ENCODE measurements around the gene VPS4A. TPM values are rescaled to one million over a fixed set of nuclear protein-coding genes. Genes with fewer than 3 reads are reported as not detected.

The VPS4A gene
- total RNA-seq, 2 donors from 2014 or later = 34.1 to 34.3 TPM

DNA sequence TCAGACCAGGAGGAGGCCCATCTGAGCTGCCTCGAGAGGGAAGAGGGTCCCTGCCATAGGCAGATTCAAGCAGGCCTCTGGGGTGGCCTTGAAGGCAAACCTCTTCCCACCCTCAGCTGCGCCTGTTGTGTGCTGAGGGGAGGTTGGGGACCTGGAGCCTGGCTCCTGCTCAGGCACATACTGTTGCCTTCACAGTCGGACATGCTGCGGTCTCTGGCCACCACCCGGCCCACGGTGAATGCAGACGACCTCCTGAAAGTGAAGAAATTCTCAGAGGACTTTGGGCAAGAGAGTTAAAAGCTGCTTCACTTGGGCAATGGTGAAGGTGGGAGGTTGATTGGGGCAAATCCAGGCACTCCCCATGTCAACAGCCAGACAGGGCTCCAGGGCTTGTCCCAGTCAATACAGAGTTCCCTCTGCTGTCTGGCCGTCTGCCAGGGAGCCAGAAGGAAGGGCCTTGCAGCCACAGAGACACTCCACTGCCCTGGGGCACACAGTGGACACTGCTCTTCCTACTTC is 12.9 kb downstream of the VPS4A start:
- intact Hi-C loops (cut with DNase I, micrococcal nuclease) = no loop called here
- DNase-seq = peak; percentile 74 to 83
- ATAC-seq = peak; percentile 74

DNA sequence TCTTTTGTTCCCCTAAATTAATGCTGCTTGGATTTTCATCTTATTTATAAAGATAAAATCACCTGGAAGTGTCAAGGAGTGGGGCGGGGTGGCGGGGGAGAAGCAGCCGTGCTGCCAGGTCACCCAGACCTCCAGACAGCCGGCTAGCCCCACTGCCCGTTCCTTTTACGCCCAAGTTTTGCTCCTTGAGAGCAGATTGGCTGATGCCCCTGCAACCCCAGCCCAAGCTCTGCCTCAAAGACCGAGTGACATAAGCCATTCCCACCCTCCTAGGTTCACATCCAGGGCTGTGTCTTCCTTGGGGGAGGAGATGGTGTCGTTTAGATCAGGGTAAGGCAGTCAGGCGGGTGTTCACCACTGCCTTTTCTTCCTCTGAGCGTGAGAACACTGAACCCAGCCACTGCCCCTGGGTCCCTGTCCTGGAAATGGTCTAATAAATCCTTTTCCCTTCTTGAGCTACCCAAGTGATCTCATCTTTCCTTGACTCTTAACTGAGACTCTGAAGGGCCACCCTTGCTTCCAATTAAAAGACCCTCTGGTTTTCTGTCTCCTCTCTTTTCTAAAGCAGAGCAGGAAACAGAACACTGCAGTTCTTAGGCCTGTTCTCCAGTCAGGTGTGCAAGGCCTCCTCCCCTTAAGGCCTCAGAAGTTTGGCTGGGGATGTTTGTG is 13.6 kb downstream of the VPS4A start:
- intact Hi-C loops (cut with DNase I, micrococcal nuclease) = no loop called here
- DNase-seq (no peak), ATAC-seq (no peak)

DNA sequence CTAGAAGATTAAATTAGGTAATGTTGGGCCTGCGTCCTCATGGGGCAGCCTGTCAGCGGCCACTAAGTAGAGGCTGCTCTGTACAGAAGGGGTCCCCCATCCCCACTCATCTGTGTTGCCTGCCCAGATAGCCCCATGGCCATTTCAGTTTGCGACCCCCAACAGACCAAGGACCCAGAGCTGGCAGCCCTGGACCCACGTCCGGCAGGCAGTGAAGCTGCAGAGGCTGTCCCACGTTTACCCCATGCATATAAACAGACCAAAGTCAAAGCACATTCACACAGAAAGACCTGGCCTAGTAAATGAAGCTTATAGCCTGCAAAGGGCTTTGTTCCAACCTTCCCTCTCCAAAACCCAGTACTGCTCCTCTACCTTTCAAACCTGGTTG is 14.6 kb downstream of the VPS4A start:
- DNase-seq (no peak), ATAC-seq (no peak)
- intact Hi-C loops (cut with DNase I, micrococcal nuclease) = no loop called here

DNA sequence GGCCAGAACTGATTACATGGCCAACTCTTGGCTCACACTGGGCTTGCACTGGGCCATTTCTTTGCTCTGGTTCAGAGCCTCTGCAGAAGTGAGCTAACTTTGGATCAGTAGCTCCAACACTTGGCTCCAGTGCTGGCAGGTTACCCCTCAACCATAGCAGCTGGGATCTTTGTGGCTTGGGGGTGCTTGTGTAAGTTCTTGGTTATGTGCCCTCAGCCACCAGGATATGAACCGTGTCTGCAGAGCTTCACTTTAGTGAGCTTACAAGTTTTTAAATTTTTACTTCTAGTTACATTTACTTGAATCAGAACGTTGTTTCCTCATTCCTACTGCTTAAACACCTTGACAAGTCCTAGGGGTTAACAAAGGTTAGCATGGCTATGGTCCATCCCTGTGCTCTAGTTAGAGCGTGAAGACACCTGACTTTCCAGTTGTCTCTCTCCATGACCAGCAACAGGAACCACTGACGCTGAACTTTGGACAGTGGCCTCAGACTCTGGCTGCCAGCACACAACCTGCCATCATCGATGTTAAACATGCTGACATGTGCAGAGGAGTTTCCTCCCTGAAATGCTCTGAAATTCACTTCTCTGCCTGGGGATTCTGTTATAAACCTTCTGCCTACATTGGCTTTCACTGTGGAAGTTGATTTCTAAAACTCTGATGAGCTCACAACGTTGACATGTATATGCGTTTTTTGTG is 15.2 kb downstream of the VPS4A start:
- peak; percentile 50 for ATAC-seq
- DNase-seq = peak; percentile 52 to 68
- intact Hi-C loops (cut with DNase I, micrococcal nuclease) = no loop called here

DNA sequence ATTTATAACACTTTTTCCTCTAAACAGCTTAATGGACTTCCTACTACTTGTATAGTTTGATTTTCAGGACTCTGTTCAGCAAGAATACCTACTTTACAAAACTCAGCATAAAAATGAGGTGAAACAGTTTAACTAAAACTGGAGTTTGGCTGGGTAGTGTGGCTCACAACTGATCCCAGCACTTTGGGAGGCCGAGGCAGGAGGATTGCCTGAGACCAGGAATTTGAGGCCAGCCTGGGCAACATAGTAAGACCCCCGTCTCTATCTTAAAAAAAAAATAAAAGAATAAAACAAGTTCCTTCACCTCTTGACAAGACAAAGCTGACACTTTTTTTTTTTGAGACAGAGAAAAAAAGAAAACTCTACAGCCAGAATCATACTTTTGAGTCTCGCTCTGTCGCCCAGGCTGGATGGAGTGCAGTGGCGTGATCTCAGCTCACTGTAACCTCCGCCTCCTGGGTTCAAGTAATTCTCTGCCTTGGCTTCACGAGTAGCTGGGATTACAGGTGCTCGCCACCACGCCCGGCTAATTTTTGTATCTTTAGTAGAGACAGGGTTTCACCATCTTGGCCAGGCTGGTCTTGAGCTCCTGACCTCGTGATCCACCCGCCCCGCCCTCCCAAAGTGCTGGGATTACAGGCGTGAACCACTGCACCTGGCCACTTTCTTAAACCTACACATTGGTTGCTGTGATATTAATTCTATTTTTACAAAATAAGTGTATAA is 16.6 kb downstream of the VPS4A start:
- ATAC-seq (no peak), DNase-seq (no peak)
- intact Hi-C loops (cut with DNase I, micrococcal nuclease) = no loop called here

DNA sequence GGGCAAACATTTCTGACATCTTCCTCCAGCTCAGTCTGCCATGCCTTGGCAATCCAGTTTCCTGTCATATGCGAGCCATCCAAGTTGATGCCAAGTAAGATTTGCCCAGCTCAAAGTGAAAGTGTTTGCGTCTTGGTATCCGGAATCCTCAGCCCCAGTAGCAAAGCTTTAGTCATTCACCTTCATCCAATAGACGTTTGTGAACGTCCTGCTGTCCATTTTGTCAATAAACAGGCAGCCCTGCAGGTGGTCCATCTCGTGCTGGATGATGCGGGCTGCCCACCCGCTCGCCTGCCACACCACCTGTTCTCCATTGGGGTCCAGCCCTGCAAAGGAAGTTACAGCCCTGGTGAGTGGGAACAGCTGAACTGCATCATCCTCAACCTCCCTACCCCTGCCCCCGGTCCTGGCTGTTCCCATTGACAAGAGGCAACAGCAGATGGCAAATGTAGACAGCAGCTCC is 17.7 kb downstream of the VPS4A start:
- no peak for DNase-seq
- ATAC-seq = no peak
- intact Hi-C loops (cut with DNase I, micrococcal nuclease) = no loop called here

DNA sequence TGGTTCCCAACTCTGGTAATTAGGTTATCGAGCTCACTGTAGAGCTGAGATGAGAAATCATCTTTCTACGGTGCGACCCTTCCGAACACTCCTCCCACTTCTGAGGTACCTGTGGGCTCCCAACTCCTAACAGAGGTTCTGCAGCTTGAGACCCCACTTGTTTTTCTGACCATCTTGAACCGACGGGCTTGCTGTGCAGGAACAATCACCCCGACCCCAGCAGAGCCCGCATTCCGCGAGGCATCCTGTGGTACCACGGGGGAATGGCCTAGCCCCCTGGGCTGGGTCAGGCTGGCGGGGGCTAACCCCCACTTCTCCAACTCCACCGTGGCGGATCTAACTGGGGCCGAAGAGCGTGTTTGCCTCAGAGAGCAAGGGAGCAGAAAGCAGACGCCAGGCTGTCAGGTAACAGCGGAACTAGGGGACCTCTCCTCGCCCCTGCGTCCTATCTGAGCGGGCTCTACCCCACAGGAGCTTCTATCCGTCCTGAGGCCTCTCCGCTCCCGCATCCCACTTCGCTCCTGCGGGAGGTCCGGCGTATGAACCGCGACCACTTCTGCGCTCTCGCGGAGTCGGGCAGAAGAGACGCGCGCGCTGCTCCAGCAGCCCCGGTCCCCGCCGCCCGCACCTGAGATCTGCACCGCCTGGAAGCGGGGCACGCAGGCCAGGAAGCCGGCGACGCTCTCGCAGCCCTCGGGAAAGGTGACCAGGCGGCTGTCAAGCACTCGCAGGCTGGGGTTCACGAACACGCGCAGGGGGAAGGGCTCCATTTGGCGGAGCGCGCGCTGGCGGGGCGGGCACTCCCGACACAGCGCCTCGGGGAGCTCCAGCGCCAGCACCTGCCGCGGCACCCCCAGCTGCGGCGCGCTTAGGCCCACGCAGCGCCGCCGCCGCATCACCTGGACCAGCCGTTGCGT is 18.5 kb downstream of the VPS4A start:
- intact Hi-C loops (cut with DNase I, micrococcal nuclease) = no loop called here
- ATAC-seq = peak; percentile 50
- peak in 1 of 2 donors; percentile 61 for DNase-seq

DNA sequence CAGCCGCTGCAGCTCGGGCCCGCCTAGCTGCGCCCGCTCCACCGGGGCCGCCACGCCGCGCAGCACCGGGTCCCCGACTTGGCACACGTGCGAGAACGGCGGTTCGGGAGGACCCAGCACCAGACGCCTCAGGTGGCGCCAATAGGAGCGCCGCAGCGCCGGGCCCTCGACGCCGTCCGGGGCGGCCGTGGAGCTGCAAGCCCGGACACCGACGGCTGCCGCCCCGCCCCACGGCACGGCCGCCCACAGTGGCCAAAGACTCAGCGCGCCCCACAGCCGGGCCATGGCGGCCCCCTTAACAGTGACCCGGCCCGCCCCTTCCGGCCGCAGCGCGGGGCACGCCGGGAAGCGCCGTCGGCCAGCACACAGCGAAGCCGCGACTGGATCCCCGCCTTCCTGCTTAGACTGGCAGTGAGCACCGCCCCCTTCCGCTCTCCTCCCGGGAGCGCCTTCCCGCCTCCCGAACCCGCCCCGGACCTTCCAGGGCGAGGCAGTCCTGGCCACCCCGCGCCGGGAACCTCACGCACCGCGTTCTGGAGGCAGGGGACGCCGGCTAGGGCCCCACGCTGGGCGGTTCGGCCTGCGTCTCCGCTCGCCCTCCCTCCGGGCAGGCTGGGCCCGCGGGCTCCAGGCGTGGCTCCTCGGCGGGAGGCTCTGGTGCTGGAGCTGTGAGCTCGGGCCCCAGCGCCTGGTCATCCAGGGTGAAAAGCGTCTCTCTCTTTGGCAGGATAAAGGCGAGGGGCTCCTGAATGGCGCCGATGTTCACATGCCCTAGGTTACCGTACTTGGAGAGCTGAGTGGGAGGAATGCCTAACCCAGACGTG is 19.3 kb downstream of the VPS4A start, which contains the start of gene PDF:
Gene PDF (minus strand): TSS at position 303 of the 824 bp plus-strand sequence. CDS start 18 bp downstream, at position 285.
- ATAC-seq (peak; percentile 85), DNase-seq (peak; percentile 96)
- intact Hi-C loops (cut with DNase I, micrococcal nuclease) = no loop called here

DNA sequence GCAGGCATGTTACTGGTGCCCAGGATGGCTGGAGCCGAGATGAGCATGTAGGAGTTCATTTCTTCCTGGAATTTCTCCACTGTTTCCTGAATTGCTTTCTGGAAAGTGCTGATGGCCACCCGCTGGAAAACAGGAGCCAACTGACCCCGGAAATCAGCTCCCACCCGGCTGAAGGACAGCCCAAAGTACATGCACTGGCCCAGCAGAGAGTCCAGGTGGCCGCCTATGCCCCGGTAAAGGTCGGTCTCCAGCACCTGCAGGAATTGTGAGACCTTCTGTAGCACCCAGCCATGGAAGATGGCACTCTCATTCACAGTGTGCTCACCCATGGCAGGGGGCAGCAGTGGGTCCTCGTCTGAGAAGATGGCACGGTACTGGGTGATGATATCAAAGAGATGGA is 23.5 kb downstream of the VPS4A start:
- DNase-seq (no peak), ATAC-seq (no peak)
- intact Hi-C loops (cut with DNase I, micrococcal nuclease) = no loop called here

DNA sequence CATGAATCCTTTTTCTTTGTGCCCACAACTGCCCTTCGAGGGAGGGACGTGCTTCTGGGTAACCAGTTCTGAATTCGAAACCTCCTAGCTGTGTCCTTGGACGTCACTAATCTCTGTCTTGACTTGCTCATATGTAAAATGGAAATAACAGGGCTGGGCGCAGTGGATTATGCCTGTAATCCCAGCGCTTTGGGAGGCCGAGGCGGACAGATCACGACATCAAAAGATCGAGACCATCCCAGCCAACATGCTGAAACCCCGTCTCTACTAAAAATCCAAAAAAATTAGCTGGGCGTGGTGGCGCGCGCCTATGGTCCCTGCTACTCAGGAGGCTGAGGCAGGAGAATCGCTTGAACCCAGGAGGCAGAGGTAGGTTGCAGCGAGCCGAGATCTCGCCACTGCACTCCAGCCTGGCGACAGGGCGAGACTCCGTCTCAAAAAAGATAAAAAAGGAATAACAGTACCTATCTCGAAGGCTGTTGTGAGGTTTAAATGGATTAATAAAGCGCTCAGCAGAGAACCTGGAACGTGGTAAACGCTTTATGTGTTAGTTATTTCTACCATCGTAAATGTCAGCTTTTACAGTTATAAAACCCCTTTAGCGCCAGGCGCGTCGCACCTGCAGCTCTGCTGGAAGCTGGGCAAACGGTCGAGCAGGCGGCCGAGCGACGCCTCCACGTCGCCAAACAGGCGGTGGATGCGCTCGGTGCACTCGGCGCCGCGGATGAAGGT is 27.6 kb downstream of the VPS4A start:
- intact Hi-C loops (cut with DNase I, micrococcal nuclease) = no loop called here
- peak; percentile 47 to 77 for DNase-seq
- ATAC-seq = peak; percentile 6

DNA sequence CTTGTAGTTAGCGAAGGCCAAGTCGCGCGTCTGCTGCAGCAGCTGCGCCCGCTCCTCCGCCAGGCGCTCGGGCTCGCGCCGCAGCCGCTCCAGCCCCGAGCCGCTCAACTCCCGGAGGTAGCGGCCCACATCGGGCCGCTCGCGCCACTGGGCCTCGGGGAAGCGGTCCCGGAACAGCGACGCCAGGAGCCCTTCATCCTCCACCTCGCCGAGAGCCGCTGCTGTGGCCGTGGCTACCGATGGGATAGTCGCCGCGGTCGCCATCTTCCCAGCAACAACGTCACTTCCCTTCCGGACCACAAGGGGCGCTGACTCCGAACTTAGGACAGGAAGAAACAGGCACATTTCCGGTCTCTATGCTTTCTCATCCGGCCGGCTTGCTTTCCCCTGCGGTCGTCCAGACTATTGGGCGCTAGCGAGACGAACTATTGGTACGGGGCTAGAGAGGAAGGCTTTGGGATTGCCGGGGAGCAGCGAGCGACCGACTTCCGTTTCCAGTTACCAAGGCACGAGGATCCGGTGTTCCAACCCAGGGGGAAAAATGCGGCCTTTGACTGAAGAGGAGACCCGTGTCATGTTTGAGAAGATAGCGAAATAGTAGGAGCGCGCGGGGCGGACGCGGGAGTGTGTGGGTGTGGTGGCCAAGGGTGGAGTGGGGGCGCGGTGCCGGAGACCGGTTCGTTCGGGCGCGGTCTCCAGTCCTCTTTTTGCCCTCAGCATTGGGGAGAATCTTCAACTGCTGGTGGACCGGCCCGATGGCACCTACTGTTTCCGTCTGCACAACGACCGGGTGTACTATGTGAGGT is 28.3 kb downstream of the VPS4A start, which contains the start of the genes COG8 and NIP7:
Gene COG8 (minus strand): TSS at position 276 of the 806 bp plus-strand sequence. CDS start 12 bp downstream, at position 264.
Gene NIP7 (plus strand): TSS at position 484 of the 806 bp plus-strand sequence. CDS start 58 bp downstream, at position 542.
- DNase-seq (peak; percentile 95 to 97), ATAC-seq (peak; percentile 94)
- intact Hi-C loops (cut with DNase I, micrococcal nuclease) = no loop called here

DNA sequence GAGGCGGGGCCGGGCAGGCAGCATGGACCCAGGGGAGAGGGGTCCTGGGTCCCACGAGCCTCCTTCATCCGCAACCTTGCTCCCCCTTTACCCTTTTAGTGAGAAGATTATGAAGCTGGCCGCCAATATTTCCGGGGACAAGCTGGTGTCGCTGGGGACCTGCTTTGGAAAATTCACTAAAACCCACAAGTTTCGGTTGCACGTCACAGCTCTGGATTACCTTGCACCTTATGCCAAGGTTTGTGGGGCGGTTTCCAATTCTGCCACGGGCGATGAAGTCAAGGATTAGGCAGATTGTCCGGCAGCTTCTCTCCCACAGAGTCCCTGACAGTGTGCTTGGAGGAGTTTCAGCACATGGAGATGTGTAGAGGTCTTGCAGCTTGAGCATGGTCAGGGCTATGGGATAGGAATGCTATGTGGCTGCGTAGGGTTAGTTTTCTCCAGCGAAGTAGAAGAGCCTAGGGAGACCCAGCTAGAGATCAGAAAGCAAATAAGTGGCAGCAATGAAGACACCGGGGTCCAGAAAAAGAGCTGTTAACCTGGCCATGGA is 29.0 kb downstream of the VPS4A start:
- ATAC-seq (peak; percentile 4), DNase-seq (no peak)
- intact Hi-C loops (cut with DNase I, micrococcal nuclease) = no loop called here

DNA sequence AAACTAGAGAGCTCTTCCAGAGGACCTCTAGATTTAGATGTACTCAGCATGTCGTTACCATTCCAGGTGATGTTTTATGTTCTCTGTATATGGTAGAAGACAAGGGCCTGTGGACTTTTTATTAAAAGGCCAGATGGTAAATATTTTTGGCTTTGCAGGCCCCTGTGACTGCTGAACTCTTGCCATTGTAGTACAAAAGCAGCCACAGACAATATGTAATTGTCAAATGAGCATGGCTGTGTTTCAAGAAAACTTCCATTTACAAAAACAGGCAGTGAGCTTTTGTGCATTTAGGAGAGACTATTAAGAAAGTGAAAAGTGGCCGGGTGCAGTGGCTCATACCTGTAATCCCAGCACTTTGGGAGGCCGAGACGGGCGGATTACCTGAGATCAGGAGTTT is 33.0 kb downstream of the VPS4A start:
- ATAC-seq (no peak), DNase-seq (no peak)
- intact Hi-C loops (cut with DNase I, micrococcal nuclease) = no loop called here

DNA sequence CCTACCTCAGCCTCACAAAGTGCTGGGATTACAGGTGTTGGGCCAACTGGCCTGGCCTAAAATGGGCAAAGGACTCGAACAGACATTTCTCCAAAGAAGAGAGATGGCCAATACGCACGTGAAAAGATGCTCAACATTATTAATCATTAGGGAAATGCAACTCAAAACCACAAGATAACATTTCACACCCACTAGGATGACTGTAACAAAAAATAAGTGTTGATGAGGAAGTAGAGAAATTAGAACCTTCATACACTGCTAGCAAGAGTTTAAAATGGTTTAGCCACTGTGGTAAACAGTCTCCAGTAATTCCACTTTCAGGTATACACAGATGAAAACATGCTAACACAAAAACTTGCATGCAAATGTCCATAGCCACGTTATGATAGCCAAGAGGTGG is 34.8 kb downstream of the VPS4A start:
- ATAC-seq = no peak
- intact Hi-C loops (cut with DNase I, micrococcal nuclease) = no loop called here
- DNase-seq = no peak

DNA sequence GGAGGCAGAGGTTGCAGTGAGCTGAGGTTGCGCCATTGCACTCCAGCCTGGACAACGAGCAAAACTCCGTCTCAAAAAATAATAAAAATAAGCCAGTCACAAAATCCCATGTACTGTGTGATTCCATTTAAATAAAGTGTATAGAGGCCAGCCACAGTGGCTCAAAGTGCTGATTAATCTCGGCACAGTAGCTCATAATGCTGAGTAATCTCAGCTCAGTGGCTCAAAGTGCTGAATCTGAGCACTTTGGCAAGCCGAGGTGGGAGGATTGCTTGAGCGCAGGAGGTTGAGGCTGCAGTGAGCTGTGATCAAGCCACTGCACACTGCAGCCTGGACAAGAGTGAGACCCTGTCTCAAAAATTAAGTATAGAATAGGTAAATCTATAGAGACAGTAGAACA is 35.5 kb downstream of the VPS4A start:
- DNase-seq = no peak
- no peak for ATAC-seq
- intact Hi-C loops (cut with DNase I, micrococcal nuclease) = no loop called here

DNA sequence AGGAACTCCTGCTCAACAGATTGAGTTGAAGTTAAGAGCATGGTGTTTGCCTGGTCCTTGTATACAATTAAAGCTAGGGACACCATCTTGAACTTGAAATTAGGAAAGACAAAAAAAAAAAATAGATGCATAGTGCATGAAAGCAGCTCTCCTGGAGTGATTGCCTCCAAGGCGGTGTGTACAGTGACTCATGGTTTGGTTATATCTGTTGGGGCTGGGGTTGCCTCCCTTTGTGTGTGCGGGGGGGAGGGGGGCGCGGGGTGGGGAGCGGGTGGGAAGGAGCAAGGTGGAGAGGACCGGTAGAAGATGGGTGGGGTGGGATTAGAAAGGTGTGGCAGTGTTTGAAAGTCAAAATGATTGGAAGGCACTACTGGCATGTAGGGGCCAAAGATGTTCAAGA is 37.1 kb downstream of the VPS4A start:
- intact Hi-C loops (cut with DNase I, micrococcal nuclease) = no loop called here
- ATAC-seq = no peak
- DNase-seq = no peak
